Measurements from ENCODE around the gene SLC12A4.

SLC12A4 gene

DNA sequence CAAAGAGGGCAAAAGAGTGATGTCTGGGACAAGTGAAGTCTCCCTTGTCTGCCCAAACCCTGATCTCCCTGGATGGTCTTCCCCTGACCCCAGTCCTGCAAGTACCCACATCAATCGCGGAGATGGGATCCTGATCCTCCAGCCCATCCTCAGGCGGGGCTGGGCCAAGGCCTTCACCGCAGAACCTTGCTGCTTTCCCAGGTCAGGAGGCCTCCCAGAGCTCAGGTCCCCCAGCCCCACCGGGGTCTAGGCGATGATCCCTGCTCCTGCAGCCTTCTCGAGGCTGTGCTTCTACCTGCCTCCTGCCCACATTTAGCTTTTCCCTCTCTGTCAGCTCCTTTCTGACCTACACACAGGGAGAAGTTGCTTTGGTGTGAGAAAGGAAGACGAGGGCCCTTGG is 6.3 kb downstream of the SLC12A4 start:
- DNase-seq, result no peak

GRCh38 chr16:67961551-67961957 is 6.9 kb downstream of the SLC12A4 start:
- no peak for DNase-seq

DNA sequence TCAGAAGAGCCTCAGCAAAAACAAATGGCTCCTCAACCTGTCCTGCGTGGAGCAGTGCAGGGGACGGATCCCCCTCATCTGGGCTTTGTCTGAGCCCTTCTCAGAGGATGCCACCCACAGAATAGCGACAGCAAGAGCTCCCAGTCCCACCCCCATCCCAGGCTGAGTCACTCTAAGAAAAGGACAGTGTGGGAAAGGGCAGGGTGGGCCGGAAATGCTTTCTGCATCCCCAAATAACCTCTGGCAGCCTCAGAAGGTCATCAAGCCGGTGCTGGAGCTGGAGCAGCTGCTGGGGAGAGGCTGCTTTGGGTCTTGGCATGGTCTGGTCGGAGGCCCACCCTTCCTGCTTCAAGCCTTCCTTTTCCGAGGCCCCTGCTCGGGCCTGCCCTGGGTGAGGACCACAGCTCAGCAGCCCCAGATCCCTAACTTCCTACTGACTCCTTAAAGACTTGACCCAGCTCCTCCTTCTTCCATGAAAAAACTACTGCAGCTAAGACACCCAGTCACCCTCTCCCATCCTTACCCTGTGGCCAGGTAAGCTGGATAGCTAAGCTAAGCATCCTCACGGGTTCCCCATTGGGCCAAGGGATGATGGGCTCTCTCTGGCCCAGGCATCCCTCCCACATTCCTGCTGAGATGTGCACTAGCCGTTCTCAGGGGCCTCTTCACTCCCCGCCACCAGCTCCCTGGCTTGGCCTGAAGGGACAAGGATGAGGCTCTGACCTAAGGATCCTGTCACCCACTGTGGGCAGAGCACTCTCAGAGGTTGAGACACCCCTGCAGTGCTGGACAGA is 8.7 kb downstream of the SLC12A4 start:
- no peak for DNase-seq

DNA sequence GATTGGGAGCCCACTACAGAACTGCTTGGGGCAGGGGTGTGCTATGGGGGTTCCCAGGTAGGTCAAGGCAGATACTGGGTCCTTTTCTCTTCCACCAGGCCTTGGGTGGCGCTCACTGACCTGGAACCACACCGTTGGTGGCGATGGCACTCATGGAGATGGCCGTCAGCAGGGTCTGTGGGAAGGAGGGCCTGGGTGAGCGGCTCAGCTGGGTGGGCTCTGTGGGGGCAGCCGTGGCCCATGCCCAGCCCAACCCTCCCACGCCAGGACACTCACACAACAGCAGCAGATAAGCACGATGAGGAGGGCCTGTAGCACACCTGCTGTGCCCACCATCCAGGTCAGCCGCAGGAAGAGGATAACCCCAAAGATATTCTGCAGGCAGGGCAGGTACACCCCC is 10.8 kb downstream of the SLC12A4 start:
- no peak for DNase-seq

GRCh38 chr16:67954421-67955196 is 13.8 kb downstream of the SLC12A4 start:
- no peak for DNase-seq

DNA sequence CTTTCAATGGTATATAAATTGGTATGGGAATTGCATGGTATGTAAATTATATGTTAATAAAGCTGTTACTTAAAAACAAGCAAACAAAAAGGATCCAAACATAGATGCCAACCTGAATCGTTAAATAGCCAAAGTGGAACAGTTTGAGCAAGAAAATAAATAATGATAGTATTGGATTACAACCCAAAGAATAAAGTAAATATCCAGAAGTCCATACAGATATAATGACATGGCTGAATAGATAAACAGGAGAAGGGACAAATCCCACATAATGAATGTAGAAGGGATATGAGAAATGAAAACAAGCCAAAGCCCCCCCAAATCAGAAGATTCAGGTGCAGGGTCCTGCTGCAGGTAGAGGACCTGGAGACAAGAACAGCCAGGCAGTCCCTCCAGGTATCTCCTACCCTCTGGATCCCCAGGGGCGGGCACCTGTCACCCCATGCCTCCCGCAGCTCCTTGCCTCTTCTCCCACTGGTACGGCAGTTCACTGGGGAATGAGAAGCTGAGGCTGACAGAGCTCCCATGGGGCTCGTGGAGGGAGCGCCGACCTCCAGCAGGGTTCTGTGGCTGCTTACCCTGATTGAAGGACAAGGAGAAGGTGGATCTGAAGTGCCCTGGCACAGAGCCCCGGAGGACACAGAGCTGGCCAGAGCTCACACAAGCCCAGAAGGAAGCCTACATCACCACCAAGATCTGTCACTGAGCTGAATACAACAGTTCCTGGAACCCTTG is 14.6 kb downstream of the SLC12A4 start:
- no peak for DNase-seq

DNA sequence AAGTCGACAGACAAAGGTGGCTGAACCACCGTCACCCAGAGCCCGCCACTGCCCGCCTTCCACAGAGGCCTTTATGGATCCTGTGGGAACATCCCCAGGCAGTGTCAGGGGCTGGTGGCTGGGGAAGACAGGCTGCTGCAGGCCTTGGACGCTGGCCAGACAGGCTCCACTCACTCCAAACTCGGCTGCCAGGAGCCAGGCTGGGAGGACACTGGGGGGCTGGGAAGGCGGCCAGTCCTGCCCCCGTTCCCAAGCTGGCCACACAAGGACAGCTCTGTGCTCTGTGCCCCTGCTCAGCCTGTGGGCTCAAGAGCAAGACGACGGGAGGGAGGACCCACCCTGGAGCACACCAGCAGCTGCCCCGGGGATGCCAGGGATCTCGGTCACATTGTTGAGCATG is 17.0 kb downstream of the SLC12A4 start:
- no peak for DNase-seq

- no peak for DNase-seq
Measured at GRCh38 chr16:67950335-67950843, 18.0 kb downstream of the SLC12A4 start.

- DNase-seq, result no peak
Measured at GRCh38 chr16:67949645-67950044, 18.8 kb downstream of the SLC12A4 start.

DNA sequence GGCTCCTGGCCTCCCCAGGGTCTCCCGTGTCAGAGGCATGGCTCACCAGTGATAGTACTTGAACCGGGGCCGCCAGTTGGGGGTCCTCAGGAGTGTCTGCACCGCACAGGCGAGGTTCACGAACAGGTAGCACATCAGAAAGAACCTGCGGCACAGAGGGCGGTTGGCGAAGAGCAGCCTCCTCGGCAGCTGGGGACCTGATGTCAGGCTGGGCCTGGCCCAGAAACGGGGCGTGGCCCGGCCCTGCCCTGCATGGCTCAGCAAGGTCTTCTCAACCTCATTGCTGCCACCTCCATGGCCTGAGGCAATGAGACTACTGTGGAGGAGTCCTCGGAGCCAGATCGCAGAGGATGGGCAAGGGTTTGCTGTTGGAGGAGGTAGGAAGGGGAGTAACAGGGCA is 20.4 kb downstream of the SLC12A4 start:
- DNase-seq, result no peak

- no peak for DNase-seq
Measured at GRCh38 chr16:67946966-67947558, 21.4 kb downstream of the SLC12A4 start.

DNA sequence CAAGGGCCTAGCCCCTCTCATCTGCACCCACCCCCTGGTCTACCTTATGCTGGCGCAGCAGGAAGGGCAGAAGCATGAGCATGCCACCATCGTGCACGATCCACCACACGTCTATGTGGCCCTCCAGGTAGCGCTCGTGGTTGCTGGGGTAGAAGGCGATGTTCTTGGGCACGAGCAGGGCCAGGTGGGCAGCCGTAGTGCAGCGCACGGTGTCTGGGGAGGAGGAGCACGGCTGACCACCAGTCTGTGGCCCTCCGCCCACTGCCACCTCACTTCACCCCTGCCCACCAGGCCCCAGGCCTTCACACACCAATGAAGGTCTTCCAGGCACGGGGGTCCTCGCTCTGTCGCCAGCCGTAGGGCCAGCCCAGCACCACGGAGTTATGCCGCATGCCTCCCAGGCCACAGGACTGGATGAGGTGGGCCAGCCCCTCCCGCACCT is 22.3 kb downstream of the SLC12A4 start:
- DNase-seq, result no peak

- no peak for DNase-seq
Measured at GRCh38 chr16:67945392-67945933, 23.0 kb downstream of the SLC12A4 start.

- DNase-seq, result no peak
Measured at GRCh38 chr16:67944690-67945391, 23.6 kb downstream of the SLC12A4 start.

GRCh38 chr16:67943619-67944504 is 24.6 kb downstream of the SLC12A4 start, which contains the start of gene LCAT:
LCAT (minus strand) TSS chr16:67944120; CDS start chr16:67944101, 19 bp downstream.
- no peak for DNase-seq

- no peak for DNase-seq
Measured at GRCh38 chr16:67943256-67943618, 25.2 kb downstream of the SLC12A4 start.

DNA sequence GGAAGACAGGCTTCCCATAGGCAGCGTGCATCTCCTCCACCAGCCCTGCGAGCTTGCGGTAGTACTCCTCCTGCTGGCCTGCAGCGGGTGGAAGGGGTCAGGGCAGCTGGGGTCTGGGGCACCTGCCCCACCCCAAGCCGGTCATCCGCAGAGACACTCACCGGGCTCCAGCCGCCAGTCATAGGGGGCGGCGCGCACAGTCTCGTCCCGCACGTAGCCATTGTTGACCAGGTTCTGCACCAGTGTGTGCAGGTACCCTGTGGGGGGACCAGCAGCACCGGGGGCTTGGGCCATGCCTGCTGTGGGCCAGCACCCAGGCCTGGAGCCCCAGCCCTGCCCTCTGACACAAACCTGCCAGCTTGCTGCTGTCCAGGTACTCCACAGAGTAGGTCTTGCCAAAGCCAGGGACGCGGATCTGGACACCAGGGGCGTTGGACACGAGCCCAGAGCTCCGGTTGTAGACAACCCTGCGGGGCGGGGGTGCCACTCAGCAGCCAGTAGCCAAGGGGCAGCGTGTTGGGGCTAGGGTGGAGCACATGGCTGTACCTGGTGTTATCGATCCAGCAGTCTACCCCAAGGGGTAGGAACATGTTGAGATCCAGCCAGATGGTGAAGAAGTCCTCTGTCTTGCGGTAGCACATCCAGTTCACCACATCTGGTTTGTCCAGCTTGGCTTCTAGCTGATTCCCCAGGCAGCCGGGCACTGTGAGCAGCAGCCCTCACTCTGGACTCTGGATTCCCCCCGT is 25.8 kb downstream of the SLC12A4 start:
- DNase-seq, result no peak

GRCh38 chr16:67942200-67942509 is 26.3 kb downstream of the SLC12A4 start:
- no peak for DNase-seq

GRCh38 chr16:67941469-67942199 is 26.8 kb downstream of the SLC12A4 start:
- no peak for DNase-seq
